ENCODE results near the gene EME1. TPM values are rescaled to one million over a fixed set of nuclear protein-coding genes. Genes with fewer than 3 reads are reported as not detected.

Gene EME1
- total and polyA plus RNA-seq, 2 of the 13 experiments (the other 11 are each of a cell fraction or from before 2014, with no cell fraction given) = 20.7 to 24.6 TPM

GRCh38 chr17:50361561-50362480 is 11.2 kb upstream of the EME1 start (continued):
- no peak for TF ChIP-seq MXD3 (CRISPR knock-in tag; IDR thresholded peaks at IDR 0.05)
- TF ChIP-seq CERS6 (CRISPR knock-in tag; IDR thresholded peaks at IDR 0.05) = no peak
- peak; percentile 59; the same call in 1 of the 2 replicates for TF ChIP-seq RXRB (CRISPR knock-in tag; IDR thresholded peaks at IDR 0.05; ENCODE audit: borderline replicate concordance)
- TF ChIP-seq XRCC5 (optimal IDR thresholded peaks at IDR 0.05; ENCODE audit: low read length) = peak; percentile 96
- TF ChIP-seq ATF7 (IDR thresholded peaks at IDR 0.05) = no peak
- no peak for TF ChIP-seq ATF7 (CRISPR knock-in tag; IDR thresholded peaks at IDR 0.05)
- TF ChIP-seq ZNF318 (CRISPR knock-in tag; IDR thresholded peaks at IDR 0.05) = no peak
- 0 out of 2 replicates have a peak, but pooled peaks have one; percentile 57 for TF ChIP-seq ZBTB25 (CRISPR knock-in tag; IDR thresholded peaks at IDR 0.05)
- peak; percentile 11; the same call in 1 of the 2 replicates for TF ChIP-seq FOSL2 (CRISPR knock-in tag; IDR thresholded peaks at IDR 0.05)
- TF ChIP-seq CREM (IDR thresholded peaks at IDR 0.05) = no peak
- TF ChIP-seq CREM (CRISPR knock-in tag; IDR thresholded peaks at IDR 0.05) = no peak
- peak; percentile 19; the same call in 1 of the 2 replicates for TF ChIP-seq ETV5 (CRISPR knock-in tag; IDR thresholded peaks at IDR 0.05; ENCODE audit: borderline replicate concordance)
- no peak for TF ChIP-seq AFF4 (CRISPR knock-in tag; IDR thresholded peaks at IDR 0.05)
- peak; percentile 46 for TF ChIP-seq POLR2G (IDR thresholded peaks at IDR 0.05; ENCODE audit: low read depth, low read length)
